Endothelial cell (in vitro differentiated cells): ENCODE measurements around the gene ACSL4. TPM values are rescaled to one million over a fixed set of nuclear protein-coding genes. Genes with fewer than 3 reads are reported as not detected.

Source experiments
- DNase-seq: peaks from one replicate; pipeline ENCODE4 v3.0.0; 2021; ENCODE audit warnings: low spot score
- H3K27ac Mint-ChIP-seq: one replicate; pipeline ENCODE4 v1.8.0; 2021; ENCODE audit warnings: mixed read lengths, inconsistent platforms; ENCODE audit not compliant: unreplicated experiment
- H3K27me3 Mint-ChIP-seq: one replicate; pipeline ENCODE4 v1.8.0; 2021; ENCODE audit warnings: mild to moderate bottlenecking, moderate library complexity, mixed read lengths, inconsistent platforms; ENCODE audit not compliant: unreplicated experiment
- H3K36me3 Mint-ChIP-seq: one replicate; pipeline ENCODE4 v1.8.0; 2021; ENCODE audit warnings: mild to moderate bottlenecking, low read depth, mixed read lengths, inconsistent platforms; ENCODE audit not compliant: unreplicated experiment
- H3K4me1 Mint-ChIP-seq: one replicate; pipeline ENCODE4 v1.8.0; 2021; ENCODE audit warnings: mild to moderate bottlenecking, mixed read lengths, inconsistent platforms; ENCODE audit not compliant: unreplicated experiment
- H3K4me3 Mint-ChIP-seq: one replicate; pipeline ENCODE4 v1.8.0; 2021; ENCODE audit warnings: mild to moderate bottlenecking, mixed read lengths, inconsistent platforms; ENCODE audit not compliant: unreplicated experiment
- H3K9me3 Mint-ChIP-seq: one replicate; pipeline ENCODE4 v1.8.0; 2021; ENCODE audit warnings: mixed read lengths, inconsistent platforms; ENCODE audit not compliant: unreplicated experiment
- total RNA-seq: library from RNA; stranded (reverse); fragmentation: NEBNext Ultra II Directional; extraction: Animal tissue kit (Norgen Biotek cat#: 25700); gene quantifications from one replicate; pipeline ENCODE4 v1.2.1, GENCODE V29; 2021; ENCODE audit not compliant: unreplicated experiment
- TF ChIP-seq, protein P1 (sequence below): fragments of 200-600 bp; sonication (generic); IDR thresholded peaks from one replicate; pipeline ENCODE4 v1.5.0; 2021; ENCODE audit warnings: antibody characterized with exemption; ENCODE audit not compliant: unreplicated experiment

ACSL4 gene
- total RNA-seq, 1 donor from 2014 or later = 33.2 TPM

GRCh38 chrX:109707720-109708119, 25.3 kb downstream of the ACSL4 start:
- H3K4me3 Mint-ChIP-seq = no peak overlapping the region
- TF ChIP-seq, protein P1, sequence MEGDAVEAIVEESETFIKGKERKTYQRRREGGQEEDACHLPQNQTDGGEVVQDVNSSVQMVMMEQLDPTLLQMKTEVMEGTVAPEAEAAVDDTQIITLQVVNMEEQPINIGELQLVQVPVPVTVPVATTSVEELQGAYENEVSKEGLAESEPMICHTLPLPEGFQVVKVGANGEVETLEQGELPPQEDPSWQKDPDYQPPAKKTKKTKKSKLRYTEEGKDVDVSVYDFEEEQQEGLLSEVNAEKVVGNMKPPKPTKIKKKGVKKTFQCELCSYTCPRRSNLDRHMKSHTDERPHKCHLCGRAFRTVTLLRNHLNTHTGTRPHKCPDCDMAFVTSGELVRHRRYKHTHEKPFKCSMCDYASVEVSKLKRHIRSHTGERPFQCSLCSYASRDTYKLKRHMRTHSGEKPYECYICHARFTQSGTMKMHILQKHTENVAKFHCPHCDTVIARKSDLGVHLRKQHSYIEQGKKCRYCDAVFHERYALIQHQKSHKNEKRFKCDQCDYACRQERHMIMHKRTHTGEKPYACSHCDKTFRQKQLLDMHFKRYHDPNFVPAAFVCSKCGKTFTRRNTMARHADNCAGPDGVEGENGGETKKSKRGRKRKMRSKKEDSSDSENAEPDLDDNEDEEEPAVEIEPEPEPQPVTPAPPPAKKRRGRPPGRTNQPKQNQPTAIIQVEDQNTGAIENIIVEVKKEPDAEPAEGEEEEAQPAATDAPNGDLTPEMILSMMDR = no peak
- H3K27me3 Mint-ChIP-seq = no peaks in the 10 kb centered on the region
- H3K9me3 Mint-ChIP-seq = no peaks in the 10 kb centered on the region
- no peak for DNase-seq
- no peaks in the 10 kb centered on the region for H3K36me3 Mint-ChIP-seq
- peaks cover 3% of the 10 kb centered on the region for H3K4me1 Mint-ChIP-seq
- H3K27ac Mint-ChIP-seq = no peak overlapping the region

DNA sequence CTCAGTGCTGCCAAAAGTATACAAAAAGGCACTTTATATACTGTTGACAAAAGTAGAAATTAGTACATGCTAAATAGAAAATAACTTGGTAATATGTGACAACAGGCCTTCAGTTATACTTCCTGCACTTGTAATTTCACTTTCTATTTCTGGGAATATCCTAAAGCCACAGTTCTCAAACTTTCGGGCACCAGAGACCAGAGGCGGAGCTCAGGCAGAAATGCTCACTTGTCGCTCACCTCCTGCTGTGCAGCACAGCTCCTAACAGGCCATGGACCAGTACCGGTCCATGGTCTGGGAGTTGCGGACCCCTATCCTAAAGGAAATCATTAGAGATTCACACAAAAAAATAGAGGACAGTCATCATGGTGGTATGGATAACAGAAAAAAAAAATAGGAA, 25.7 kb downstream of the ACSL4 start:
- Mint-ChIP-seq H3K4me3 (no peak overlapping the region), H3K27ac (no peak overlapping the region), H3K4me1 (peaks cover 3% of the 10 kb centered on the region), H3K36me3 (no peaks in the 10 kb centered on the region), H3K9me3 (no peaks in the 10 kb centered on the region), H3K27me3 (no peaks in the 10 kb centered on the region)
- TF ChIP-seq, protein P1 = no peak
- DNase-seq = no peak

DNA sequence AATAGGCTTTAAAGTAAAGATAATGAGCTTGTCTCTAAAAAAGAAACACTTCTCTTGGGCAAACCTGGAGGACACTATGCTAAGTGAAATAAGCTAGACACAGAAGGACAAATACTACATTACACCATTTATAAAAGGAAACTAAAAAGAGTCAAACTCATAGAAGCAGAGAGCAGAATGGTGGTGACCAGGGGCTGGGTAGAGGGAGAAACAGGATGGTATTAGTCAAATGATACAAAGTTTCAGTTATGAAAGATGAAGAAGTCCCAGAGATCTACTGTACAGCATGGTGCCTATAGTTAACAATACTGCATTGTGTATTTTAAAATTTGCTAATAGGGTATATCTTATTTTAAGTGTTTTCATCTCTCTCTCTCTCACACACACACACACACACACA, 28.5 kb downstream of the ACSL4 start:
- no peaks in the 10 kb centered on the region for H3K36me3 Mint-ChIP-seq
- no peak for DNase-seq
- H3K27me3 Mint-ChIP-seq = no peaks in the 10 kb centered on the region
- TF ChIP-seq, protein P1 = no peak
- peaks cover 3% of the 10 kb centered on the region for H3K4me1 Mint-ChIP-seq
- peak overlapping the region; percentile 58 for H3K27ac Mint-ChIP-seq
- no peaks in the 10 kb centered on the region for H3K9me3 Mint-ChIP-seq
- H3K4me3 Mint-ChIP-seq = no peak overlapping the region

DNA sequence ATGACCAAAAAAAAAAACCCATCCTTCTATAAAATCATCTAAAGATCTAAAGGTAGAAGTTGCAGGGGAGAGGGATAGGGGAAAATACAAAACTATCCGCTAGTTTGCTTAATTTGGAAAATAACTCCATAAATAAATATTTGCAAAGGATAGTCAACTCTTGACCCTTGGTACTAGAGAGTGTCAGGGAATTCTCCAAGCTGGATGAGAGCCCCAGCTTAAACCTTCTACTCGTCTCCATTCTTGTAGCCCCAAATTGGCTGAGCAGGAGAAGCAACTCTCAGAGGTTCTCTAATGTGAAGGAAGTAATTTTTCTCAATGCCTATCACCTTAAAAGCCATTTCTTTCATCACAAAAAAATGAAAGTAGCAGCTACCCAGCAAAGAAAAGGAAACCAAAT, 35.2 kb downstream of the ACSL4 start:
- Mint-ChIP-seq H3K27me3 (no peaks in the 10 kb centered on the region), H3K27ac (no peak overlapping the region), H3K36me3 (no peaks in the 10 kb centered on the region), H3K4me1 (no peaks in the 10 kb centered on the region), H3K9me3 (no peaks in the 10 kb centered on the region), H3K4me3 (no peak overlapping the region)
- no peak for DNase-seq
- TF ChIP-seq, protein P1 = no peak

- no peaks in the 10 kb centered on the region for H3K36me3 Mint-ChIP-seq
- no peak overlapping the region for H3K27ac Mint-ChIP-seq
- H3K27me3 Mint-ChIP-seq = no peaks in the 10 kb centered on the region
- no peaks in the 10 kb centered on the region for H3K9me3 Mint-ChIP-seq
- H3K4me3 Mint-ChIP-seq = no peak overlapping the region
- H3K4me1 Mint-ChIP-seq = no peaks in the 10 kb centered on the region
- DNase-seq = no peak
- TF ChIP-seq, protein P1 = no peak
Observed at GRCh38 chrX:109696146-109696740, 36.8 kb downstream of the ACSL4 start.
